GM10248 (cell line): ENCODE data around the gene ASMTL.
"Not testable (repeated sequence)": the region's sequence is repeated elsewhere in the genome, so short reads cannot be mapped to it uniquely, and the experiment has no call there.

Source experiments
- CTCF ChIA-PET: fragments of 300-600 bp; sonication (Branson Sonifier 250); formaldehyde crosslinking; extraction: SDS; loops from one replicate; lab custom pipeline; 2021; ENCODE audit warnings: antibody characterized with exemption; lab: Yijun Ruan, JAX
- POLR2A ChIA-PET: fragments of 350-650 bp; sonication (Branson Sonifier 250); formaldehyde crosslinking; extraction: SDS; loops from one replicate; lab custom pipeline; 2020; ENCODE audit warnings: antibody characterized with exemption; lab: Yijun Ruan, JAX
- DNase-seq: peaks from one replicate; pipeline ENCODE4 v3.0.0; 2012; ENCODE audit errors: extremely low spot score
- TF ChIP-seq, protein P1 (sequence below): IDR thresholded peaks from 2 replicates; pipeline ENCODE4 v1.5.1; 2012; ENCODE audit warnings: mild to moderate bottlenecking, low read depth; ENCODE audit errors: extremely low read depth, missing control alignments, control extremely low read depth

The ASMTL gene

DNA sequence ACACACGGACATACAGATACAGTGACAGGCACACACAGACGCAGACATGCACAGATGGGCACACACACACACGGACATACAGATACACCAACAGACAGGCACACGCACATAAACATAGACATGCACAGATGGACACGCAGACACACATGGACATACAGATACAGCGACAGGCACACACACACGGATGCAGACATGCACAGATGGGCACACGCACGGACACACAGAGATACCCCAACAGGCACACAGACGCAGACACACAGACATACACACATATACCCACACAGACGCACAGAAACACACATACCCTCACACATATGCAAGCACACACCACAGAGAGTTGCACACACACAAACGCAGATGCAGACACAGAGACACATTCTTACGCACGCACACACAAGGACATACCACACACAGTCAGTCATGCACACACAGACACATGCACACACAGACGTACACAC, 36.4 kb downstream of the ASMTL start:
- CTCF ChIA-PET, result no interaction called here
- TF ChIP-seq, protein P1, sequence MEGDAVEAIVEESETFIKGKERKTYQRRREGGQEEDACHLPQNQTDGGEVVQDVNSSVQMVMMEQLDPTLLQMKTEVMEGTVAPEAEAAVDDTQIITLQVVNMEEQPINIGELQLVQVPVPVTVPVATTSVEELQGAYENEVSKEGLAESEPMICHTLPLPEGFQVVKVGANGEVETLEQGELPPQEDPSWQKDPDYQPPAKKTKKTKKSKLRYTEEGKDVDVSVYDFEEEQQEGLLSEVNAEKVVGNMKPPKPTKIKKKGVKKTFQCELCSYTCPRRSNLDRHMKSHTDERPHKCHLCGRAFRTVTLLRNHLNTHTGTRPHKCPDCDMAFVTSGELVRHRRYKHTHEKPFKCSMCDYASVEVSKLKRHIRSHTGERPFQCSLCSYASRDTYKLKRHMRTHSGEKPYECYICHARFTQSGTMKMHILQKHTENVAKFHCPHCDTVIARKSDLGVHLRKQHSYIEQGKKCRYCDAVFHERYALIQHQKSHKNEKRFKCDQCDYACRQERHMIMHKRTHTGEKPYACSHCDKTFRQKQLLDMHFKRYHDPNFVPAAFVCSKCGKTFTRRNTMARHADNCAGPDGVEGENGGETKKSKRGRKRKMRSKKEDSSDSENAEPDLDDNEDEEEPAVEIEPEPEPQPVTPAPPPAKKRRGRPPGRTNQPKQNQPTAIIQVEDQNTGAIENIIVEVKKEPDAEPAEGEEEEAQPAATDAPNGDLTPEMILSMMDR, result no peak
- POLR2A ChIA-PET, result no interaction called here
- DNase-seq, result no peak

DNA sequence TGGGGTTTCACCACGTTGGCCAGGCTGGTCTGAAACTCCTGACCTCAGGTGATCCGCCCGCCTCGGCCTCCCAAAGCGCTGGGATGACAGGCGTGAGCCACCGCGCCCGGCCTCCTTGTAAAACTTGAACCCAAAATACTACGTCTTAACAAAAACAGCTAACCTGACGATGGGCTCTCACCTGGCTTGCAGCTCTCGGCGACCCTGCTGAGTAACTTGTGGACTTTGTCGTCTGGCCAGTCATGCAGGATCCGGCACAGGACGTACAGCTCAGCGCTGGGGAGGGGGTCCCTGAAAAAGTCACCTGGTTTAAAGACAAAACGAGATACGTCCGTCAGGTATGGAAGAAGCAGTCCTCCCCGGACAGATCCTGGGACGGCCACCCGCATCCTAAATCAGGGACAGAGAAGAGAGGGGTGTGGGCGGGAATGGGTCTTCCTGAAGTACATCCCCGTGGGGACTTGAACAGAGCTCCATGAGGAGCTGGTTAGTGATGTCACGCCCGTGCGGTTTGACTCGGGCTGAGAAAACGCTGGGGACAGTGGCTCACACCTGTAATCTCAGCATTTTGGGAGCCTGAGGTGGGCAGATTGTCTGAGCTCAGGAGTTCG, 40.1 kb downstream of the ASMTL start:
- ChIA-PET CTCF (no interaction called here), POLR2A (no interaction called here)
- TF ChIP-seq, protein P1, result no peak
- DNase-seq, result no peak

DNA sequence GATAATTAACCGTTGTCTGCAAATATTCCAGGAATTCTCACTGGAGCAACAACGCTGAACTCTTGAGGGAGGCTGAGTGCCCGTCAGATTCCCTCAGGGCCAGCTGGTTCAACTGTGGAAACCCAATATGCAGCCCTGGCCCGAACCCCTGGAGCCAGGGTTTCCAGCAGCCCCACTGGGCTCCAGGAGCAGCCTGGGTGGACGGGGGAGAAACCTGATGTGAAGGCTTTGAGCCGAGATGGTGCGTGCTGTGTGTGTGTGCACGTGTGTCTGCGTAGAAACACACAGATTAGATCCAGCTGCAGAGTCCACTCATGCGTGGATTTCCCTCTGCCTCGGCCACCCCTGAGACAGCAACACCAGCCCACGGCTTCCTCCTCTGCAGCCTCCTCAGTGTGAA, 41.4 kb downstream of the ASMTL start:
- TF ChIP-seq, protein P1, result no peak
- ChIA-PET CTCF (no interaction called here), POLR2A (no interaction called here)
- DNase-seq, result no peak

DNA sequence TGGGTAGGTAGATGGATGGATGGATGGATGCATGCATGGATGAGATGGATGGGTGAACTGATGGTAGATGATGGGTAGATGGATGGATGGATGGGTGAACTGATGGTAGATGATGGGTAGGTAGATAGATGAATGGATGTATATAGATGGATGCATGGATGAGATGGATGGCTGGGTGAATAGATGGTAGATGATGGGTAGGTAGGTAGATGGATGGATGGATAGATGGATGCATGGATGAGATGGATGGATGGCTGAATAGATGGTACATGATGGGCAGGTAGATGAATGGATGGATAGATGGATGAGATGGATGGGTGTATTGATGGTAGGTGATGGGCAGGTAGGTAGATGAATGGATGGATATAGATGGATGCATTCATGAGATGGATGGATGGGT, 45.7 kb downstream of the ASMTL start:
- CTCF ChIA-PET, result no interaction called here

DNA sequence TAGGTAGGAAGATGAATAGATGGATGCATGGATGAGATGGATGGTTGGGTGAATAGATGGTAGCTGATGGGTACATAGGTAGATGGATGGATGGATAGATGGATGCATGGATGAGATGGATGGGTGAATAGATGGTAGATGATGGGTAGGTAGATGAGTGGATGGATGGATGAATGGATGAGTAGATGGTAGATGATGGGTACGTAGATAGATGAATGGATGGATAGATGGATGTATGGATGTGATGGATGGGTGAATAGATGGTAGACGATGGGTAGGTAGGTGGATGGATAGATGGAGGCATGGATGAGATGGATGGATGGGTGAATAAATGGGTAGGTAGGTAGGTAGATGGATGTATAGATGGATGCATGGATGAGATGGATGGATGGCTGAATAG, 46.9 kb downstream of the ASMTL start:
- DNase-seq, POLR2A ChIA-PET, CTCF ChIA-PET: not testable (repeated sequence)

More for the DNA sequence above, 45.7 kb downstream of the ASMTL start:
- POLR2A ChIA-PET, result no interaction called here
- DNase-seq, result no peak
- TF ChIP-seq, protein P1, result no peak

DNA sequence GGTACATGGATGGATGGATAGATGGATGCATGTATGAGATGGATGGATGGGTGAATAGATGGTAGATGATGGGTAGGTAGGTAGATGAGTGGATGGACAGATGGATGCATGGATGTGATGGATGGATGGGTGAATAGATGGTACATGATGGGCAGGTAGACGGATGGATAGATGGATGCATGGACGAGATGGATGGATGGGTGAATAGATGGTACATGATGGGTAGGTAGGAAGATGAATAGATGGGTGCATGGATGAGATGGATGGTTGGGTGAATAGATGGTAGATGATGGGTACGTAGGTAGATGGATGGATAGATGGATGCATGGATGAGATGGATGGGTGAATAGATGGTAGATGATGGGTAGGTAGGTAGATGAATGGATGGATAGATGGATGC, 48.8 kb downstream of the ASMTL start:
- DNase-seq, CTCF ChIA-PET, POLR2A ChIA-PET: not testable (repeated sequence)

DNA sequence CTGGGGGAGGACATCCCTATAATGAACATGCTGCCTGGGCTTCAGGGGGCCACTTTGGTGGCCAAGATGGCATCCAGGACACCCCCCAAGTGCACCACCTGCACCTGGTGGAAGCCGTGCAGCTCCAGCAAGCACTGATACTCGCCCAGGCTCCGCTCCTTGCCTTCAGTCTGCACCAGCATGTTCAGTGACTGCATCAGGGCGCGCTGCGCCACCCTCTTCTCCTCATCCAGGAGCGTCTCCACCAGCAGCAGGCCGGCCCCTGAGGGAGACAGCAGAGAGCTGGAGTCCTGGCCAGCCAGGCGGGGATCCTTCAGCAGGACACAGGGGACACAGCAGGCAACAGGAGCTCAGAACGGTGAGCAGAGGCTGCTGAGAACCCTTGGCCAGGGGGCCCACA, 49.5 kb downstream of the ASMTL start:
- ChIA-PET CTCF (no interaction called here), POLR2A (no interaction called here)
- TF ChIP-seq, protein P1, result no peak
- no peak for DNase-seq
